Measurements from ENCODE around the gene ARHGEF7.

DNA sequence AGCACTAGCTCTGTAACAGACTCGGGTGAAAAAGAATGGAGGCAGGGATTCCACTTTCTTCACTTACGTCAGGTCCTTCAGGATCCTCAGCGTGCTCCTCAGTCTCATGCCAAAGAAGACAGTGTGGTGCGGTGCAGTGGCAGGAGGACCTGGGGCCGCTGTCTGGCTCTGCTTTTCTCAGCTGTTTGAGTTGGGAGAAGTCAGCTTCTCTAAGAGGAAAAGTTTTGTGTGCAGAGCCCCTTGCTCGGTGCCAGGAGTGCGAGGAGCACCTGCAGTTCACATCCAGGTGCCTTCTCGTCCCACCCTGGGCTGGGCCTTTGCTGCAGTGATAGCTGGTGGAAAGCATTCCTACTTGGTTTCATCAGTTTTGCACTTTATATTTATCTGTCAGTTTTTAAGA lies 127.5 kb downstream of the ARHGEF7 start:
- TF ChIP-seq CTCF (IDR thresholded peaks at IDR 0.05; ENCODE audit: low read depth, low read length) (no peak), EZH2phosphoT487 (IDR thresholded peaks at IDR 0.05; ENCODE audit: low read depth) (no peak)

All from OCI-LY3 (cell line).